GM12878 (cell line): ENCODE measurements around the gene OLFM2. TPM values are rescaled to one million over a fixed set of nuclear protein-coding genes. Genes with fewer than 3 reads are reported as not detected.

Experiments used
- EGR1 ChIP-seq, 2 experiments: IDR thresholded peaks; 1 replicate in 1 of 2; 2 replicates in 1 of 2; pipeline ENCODE4 v1.6.1; 2011 to 2012; ENCODE audit warnings: low read depth in 2 of 2, low read length in 2 of 2, borderline replicate concordance in 1 of 2, mild to moderate bottlenecking in 1 of 2, moderate library complexity in 1 of 2
- MEF2B ChIP-seq: fragments of 450-650 bp; IDR thresholded peaks from 2 replicates; pipeline ENCODE4 v1.6.1; 2018; ENCODE audit warnings: mild to moderate bottlenecking, moderate library complexity; ENCODE audit not compliant: partially characterized antibody, poor library complexity, severe bottlenecking
- NR2C2 ChIP-seq: IDR thresholded peaks from 2 replicates; pipeline ENCODE4 v1.6.1; 2011; ENCODE audit warnings: borderline replicate concordance, low read depth; ENCODE audit not compliant: control insufficient read depth, insufficient read length
- NRF1 ChIP-seq: conservative IDR thresholded peaks from 2 replicates; pipeline ENCODE4 v1.6.1; 2011; ENCODE audit warnings: mild to moderate bottlenecking, low read depth, low read length, improper control_type of control experiment
- POLR2A ChIP-seq: IDR thresholded peaks from 2 replicates; pipeline ENCODE4 v1.6.1; 2011; ENCODE audit warnings: low read depth, mild to moderate bottlenecking, low read length
- TBL1XR1 ChIP-seq: IDR thresholded peaks from 2 replicates; pipeline ENCODE4 v1.6.1; 2012; ENCODE audit warnings: low read depth, low read length, improper control_type of control experiment
- polyA plus RNA-seq, 11 experiments: library from polyadenylated mRNA; depleted of rRNA in 4 of 11; unstranded in 6 of 11; stranded (reverse) in 5 of 11; fragments of >200 nt; fragmentation: Nextera tagmentation in 4 of 11; fragmentation: Illumina TruSeq in 1 of 11; extraction: Ambion mirVana in 4 of 11; extraction: Trizol in 1 of 11; gene quantifications; 1 replicate in 1 of 11; 2 replicates in 10 of 11; pipeline versions ENCODE4 v1.2.1 to v1.2.3, GENCODE V29; 2011 to 2016; ENCODE audit warnings: inconsistent platforms in 2 of 11, missing spikeins in 2 of 11, low read depth in 1 of 11
- total RNA-seq, 4 experiments: library from RNA; depleted of rRNA in 3 of 4; stranded (reverse); fragments of >200 nt in 3 of 4; fragmentation: Illumina TruSeq in 1 of 4; extraction: Trizol in 1 of 4; gene quantifications; 2 replicates each; pipeline versions ENCODE4 v1.2.1 to v1.2.3, GENCODE V29; 2013 to 2021
- TF ChIP-seq, protein P1 (sequence below): fragments of 450-650 bp; IDR thresholded peaks from 2 replicates; pipeline ENCODE4 v1.6.1; 2017; ENCODE audit warnings: mild to moderate bottlenecking, moderate library complexity

OLFM2 gene
- total and polyA plus RNA-seq, 10 of the 15 experiments (the other 5 are each of a cell fraction or from before 2014, with no cell fraction given), result 0.07 to 3.5 (median 0.27) TPM; not detected in 5

DNA sequence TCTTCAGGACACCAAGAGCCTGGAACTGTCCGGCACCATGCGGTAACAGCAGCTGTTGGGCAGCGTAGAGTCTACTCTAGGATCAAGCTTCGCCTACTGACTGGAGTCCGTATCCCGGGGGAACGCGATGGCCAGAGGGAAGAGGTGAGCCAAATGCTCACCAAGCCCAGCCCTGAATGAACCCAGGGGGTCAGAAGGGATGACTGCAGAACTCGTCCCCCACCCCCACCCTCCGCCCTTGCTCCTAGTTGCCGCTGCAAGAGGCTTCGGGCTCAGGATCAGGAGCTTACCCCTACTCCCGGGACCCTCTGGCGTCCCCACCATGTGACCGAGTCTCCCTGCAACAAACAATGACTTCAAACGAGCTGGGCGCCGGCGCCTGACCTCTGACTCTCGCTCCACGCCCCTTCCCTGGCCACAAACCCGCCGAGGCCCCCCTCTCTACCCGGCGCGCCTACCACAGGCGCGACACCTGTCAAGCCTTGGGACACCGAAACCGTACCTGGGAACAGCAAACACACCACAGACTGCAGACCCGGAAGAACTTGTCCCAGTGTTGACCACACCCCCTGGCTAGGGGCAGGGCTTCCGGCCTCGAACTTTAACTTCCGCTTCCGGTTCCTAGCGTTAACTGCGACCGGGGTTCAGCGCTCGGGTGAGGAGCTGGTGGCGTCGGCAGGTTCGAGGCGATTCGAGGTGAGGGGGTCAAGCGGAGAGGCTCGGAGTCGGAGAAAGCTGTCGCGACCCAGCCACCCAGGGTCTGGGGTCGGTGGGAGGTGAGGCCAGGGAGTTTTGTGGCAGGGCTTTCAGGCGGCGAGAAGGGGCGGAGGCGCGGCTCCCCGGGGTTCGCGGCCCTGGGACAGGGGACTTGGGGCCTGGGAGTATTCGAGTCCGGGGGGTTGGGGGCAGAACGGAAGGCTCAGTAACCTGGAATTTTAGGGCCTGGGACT, 108.8 kb downstream of the OLFM2 start, which contains the start of gene UBL5 (continued):
- TF ChIP-seq, protein P1, sequence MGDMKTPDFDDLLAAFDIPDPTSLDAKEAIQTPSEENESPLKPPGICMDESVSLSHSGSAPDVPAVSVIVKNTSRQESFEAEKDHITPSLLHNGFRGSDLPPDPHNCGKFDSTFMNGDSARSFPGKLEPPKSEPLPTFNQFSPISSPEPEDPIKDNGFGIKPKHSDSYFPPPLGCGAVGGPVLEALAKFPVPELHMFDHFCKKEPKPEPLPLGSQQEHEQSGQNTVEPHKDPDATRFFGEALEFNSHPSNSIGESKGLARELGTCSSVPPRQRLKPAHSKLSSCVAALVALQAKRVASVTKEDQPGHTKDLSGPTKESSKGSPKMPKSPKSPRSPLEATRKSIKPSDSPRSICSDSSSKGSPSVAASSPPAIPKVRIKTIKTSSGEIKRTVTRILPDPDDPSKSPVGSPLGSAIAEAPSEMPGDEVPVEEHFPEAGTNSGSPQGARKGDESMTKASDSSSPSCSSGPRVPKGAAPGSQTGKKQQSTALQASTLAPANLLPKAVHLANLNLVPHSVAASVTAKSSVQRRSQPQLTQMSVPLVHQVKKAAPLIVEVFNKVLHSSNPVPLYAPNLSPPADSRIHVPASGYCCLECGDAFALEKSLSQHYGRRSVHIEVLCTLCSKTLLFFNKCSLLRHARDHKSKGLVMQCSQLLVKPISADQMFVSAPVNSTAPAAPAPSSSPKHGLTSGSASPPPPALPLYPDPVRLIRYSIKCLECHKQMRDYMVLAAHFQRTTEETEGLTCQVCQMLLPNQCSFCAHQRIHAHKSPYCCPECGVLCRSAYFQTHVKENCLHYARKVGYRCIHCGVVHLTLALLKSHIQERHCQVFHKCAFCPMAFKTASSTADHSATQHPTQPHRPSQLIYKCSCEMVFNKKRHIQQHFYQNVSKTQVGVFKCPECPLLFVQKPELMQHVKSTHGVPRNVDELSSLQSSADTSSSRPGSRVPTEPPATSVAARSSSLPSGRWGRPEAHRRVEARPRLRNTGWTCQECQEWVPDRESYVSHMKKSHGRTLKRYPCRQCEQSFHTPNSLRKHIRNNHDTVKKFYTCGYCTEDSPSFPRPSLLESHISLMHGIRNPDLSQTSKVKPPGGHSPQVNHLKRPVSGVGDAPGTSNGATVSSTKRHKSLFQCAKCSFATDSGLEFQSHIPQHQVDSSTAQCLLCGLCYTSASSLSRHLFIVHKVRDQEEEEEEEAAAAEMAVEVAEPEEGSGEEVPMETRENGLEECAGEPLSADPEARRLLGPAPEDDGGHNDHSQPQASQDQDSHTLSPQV, result no peak
- peak in 1 of 2 experiments; percentile 55; a peak in 1 of 3 replicates for TF ChIP-seq EGR1 (IDR thresholded peaks at IDR 0.05; ENCODE audit: borderline replicate concordance in 1 of 2, low read depth in 2 of 2, low read length in 2 of 2)
- no peak for TF ChIP-seq NRF1
- 0 out of 2 replicates have a peak, but pooled peaks have one; percentile 11 for TF ChIP-seq TBL1XR1
- peak; percentile 98 for TF ChIP-seq POLR2A
- no peak for TF ChIP-seq MEF2B
- TF ChIP-seq NR2C2, result peak; percentile 77
